Stimulated activated CD4-positive, alpha-beta T cell treated with anti-CD3 and anti-CD28 coated beads, Interleukin-1b, Interleukin-23, amount 100 ng/mL, for 1 hour (primary cell): ENCODE results near the gene KIRREL3.

Experiments used
- DNase-seq, 2 donors: peaks; one replicate each; pipeline ENCODE4 v3.0.0-alpha.2; 2020; ENCODE audit warnings: low read depth in 2 of 2

KIRREL3 gene

DNA sequence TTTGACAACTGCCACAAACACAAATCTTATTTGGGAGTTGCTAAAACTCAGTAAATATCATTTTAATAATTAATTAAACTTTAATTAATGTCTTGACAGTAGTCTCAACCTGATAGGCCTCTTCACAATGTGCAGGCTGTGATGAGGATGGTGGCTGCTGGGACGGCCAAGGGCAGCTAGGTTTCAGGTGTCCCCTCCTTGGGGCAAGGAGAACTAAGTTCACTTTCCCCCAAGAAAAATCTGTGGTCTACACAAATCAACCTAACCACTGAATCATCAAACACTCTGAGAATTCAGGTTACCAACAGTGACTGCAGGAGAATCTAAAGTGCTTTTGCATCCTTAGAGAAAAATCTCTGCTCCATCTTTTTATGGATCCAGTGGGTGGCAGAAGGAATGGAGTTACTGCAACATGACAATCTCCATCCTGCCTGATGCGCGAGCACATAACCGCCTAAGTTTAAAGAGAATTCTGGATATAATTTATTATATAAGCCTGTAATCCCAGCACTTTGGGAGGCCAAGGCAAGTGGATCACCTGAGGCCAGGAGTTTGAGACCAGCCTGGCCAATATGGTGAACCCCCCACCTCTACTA lies 289.7 kb downstream of the KIRREL3 start:
- no peak for DNase-seq

- no peak for DNase-seq
These were observed 293.1 kb downstream of the KIRREL3 start for GRCh38 chr11:126707498-126707897.

DNA sequence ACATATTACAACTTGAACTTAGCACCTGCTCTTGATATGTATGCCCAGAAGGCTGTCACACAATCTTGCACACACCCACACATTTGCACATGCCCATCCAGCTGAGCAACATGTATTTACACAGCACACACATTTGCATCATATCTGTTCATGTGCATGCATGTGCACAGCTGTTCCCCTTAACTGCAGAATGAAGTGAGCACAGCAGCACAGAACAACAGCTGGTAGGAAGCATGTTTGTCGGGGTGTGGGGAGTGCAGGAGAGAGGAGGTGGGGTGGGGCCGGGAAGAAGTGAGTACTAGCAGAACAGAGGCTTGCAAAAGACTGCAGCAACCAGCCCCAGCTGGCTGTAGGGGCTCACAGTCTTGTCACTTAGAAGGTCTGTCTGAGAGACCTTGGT lies 296.5 kb downstream of the KIRREL3 start:
- no peak for DNase-seq

- DNase-seq = no peak
These were observed 296.9 kb downstream of the KIRREL3 start for GRCh38 chr11:126703662-126704061.

- DNase-seq = no peak
These were observed 297.6 kb downstream of the KIRREL3 start for GRCh38 chr11:126702987-126703386.

DNA sequence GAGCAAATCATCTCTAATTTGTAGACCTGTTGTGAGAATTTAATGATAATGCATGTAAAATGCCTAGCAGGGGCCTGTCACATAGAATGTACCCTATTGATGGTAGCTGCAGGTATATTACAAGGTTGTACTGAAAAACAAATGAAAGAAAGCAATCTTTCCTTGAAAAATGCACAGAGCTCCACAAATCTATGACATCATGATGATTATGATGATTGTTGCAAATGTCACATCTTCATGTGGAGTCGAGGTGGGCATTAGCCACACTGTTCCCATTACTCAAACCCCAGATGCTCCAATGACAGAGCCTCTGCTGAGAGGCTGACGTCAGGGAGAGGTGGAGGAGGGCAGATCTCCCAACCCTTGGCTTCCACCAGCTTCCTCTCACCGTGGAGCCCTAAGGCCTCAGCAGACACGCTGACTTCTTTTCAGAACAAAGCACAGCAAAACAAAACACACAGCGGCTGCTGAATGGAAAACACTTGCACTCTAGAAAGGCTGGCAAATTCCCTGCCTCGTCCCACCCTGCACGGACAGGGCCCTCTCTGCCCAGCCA lies 298.3 kb downstream of the KIRREL3 start:
- DNase-seq = no peak

DNA sequence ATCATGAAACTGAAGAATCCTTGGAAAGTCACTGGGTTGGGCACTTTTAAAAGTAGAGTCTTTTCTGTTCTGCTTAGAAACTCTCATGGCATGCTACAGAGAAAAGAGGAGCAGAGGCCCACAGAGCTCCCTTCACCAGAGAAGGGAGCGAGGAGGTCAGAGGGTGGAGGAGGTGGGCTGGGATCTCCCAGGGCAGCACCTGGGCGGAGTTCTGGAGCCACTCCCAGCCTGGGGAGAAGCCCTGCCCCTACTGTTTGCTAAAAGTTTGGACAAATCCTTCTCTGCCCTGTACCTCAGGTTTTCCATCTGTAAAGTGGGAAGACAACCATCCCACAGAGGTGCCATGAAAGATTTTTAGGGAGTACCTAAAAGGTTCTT lies 299.1 kb downstream of the KIRREL3 start:
- no peak for DNase-seq

GRCh38 chr11:126700768-126701519 lies 299.6 kb downstream of the KIRREL3 start:
- no peak for DNase-seq

DNA sequence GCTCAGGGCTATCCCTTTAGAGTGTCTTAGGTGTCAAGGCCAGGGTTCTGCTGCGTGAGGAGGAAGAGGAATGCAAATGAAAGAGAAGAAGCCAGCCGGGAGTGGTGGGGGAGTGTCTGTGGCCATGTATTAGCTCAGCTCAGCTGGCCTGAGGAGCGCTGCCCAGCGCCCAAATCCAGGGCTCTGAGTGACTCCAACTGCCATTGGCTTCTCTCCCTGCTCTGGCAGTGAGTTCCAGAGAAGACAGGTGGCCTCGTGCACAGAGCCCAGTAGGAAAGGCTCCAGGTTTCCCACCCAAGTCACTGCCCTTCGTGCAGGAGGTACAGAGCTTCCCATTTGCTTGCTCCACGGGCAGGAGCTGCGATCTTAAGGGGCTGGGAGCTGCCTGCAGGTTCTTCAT lies 302.0 kb downstream of the KIRREL3 start:
- DNase-seq = no peak

DNA sequence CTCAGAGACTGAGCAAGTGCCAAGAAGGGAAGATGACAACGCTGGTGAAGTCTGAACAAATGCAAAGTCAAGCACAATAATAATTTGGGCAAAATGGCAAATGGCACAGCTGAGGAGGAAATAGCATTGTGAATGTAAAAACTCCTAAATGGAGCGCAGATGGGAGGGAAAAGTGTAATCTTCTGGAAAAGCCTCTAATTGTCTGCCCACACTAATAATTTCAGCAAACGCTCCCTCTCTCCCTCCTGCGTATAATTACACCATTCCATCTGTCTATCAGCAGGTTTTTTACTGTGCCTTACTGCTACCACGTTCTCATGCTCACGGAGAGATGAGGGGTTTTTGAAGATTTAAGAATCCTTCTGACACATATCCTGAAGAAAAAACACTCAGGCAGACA lies 302.6 kb downstream of the KIRREL3 start:
- DNase-seq = no peak

- no peak for DNase-seq
These were observed 303.6 kb downstream of the KIRREL3 start for GRCh38 chr11:126696982-126697381.

DNA sequence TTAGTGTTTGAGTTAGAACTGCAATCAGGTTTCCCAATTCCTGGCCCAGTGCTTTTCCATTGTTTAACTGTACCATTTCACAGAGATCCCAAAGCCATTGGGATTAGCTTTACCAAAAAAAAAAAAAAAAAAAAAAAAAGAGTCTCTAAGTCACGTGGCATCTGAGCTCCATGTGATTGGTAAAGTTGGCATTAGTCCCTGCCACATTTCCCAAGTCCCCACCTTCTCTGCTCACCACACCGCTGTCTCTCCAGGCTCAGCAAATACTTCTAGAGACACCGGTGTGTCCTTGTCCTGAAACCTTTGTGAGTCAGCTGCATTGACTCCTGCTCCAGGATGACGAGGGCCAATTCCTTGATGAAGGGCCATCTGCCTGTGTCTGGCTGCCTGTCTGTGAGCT lies 305.3 kb downstream of the KIRREL3 start:
- no peak for DNase-seq

GRCh38 chr11:126694065-126694625 lies 306.4 kb downstream of the KIRREL3 start:
- no peak for DNase-seq

GRCh38 chr11:126687477-126687876 lies 313.1 kb downstream of the KIRREL3 start:
- no peak for DNase-seq

GRCh38 chr11:126686938-126687337 lies 313.6 kb downstream of the KIRREL3 start:
- DNase-seq = no peak

DNA sequence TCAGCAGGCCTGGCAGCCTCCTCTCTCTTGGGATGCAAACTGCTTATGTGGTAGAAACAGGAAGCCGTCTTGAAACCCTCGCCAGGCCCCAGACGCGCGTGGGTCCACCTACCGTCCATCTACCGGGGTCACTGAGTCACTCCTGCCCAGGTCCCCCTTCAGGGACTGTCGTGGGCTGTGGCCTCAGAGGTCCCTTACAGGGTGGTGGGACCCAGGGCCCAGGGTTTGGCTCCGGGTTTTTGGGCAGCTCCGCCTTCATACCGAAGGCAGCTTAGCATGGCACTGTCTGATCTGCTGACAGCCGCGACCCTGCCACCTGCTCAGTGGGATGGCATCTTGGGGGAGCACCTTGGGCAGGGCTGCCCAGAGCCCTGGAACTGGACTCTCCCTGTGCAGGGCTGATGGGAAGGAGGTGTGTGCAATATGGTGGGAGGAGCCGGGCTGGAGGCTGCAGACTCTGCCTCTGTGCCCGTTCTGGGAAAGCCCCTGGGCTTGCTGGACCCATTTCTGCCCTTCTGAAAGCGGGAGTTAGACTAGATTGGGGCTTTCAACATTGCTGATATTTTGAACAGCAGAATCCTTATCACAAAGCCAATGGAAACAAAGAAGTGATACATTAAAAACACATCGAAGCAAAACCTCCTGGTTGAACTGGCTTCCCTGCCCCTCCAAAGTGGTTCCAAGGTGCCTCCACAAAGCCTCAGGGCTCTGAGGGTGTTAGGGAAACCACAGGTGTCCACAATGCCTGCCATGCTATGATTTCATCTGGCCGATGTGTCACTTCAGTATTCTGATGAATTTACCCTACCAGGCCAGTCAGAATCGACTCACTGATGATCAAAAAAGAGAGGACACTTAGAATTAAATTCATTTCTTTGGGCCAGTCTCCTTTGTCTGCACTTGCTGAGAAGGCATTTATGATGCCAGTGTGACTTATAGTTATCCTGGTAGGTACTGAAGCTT lies 316.5 kb downstream of the KIRREL3 start:
- DNase-seq = no peak

GRCh38 chr11:126682590-126682989 lies 318.0 kb downstream of the KIRREL3 start:
- no peak for DNase-seq

DNA sequence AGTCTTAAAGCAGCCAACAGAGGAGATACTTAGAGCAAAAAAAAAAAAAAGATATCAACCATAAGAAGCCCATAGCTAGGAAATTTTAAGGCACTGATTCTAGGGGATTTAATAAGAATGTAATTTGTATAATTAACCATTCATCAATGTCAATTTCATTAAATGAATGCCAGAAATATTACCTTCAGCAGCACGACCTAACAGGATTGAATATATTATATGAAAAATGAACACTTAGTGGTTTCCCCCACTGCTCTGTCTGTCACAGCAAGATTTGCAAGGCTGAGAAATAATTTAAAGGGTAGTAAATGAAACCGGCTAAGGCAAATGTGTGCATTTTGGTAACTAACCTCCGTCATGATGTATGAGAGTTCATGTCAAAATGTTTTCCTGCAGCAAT lies 319.9 kb downstream of the KIRREL3 start:
- no peak for DNase-seq

DNA sequence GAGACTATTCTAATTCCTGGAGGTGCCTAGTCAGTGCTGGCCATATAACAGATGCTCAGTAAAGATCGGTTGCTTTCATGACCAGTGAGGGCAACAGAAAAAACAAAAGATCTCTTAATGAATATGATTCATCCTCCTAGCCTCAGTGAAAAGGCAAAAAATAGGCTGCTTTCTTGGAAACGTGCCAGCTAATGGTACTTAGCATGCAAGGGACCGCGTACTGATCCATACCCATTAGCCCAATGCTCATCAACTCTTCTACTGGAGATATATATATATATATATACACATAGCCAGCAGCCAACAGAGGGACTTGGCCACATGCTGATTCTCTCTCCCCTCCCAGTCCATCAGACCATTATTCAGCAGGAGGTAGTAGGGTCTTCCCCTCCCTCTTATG lies 320.4 kb downstream of the KIRREL3 start:
- DNase-seq = no peak

GRCh38 chr11:126679033-126679432 lies 321.5 kb downstream of the KIRREL3 start:
- DNase-seq = no peak

DNA sequence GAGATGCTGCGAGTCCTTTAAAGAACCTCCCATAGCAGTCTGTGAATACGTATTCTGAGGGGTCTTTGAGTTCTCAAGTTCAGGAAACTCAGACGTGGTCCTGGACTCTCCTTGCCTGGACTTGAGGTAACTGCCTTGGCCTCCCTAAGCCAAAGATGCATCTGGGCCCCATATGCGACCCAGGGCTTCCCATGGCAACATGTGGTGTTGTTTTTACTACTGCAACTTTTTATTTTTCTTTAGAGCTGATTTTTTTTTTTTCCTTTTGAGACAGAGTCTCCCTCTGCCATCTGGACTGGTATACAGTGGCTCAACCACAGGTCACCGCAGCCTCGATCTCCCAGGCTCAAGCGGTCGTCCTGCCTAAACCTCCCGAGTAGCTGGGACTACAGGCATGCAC lies 324.0 kb downstream of the KIRREL3 start:
- DNase-seq = no peak

GRCh38 chr11:126673319-126673718 lies 327.3 kb downstream of the KIRREL3 start:
- no peak for DNase-seq
